Spinal cord (tissue), 10 donors: ENCODE data around the gene HIGD2B. TPM values are rescaled to one million over a fixed set of nuclear protein-coding genes. Genes with fewer than 3 reads are reported as not detected.
A peak's percentile ranks its signal among the peaks of the same experiment; 100 is the strongest.
"Not testable (repeated sequence)": the region's sequence is repeated elsewhere in the genome, so short reads cannot be mapped to it uniquely, and the experiment has no call there.

Experiments used
- DNase-seq, 6 donors: peaks; one replicate each; pipeline versions ENCODE4 v3.0.0 to v3.0.0-alpha.2; 2013 to 2015; ENCODE audit warnings: low spot score in 6 of 6, low read depth in 4 of 6
- H3K27ac ChIP-seq: one replicate; pipeline ENCODE4 v1.5.1; 2013; ENCODE audit warnings: low read depth, low read length, control low read depth
- H3K27me3 ChIP-seq: one replicate; pipeline ENCODE4 v1.6.1; 2013; ENCODE audit warnings: low read length; ENCODE audit not compliant: control insufficient read depth, insufficient read depth
- H3K36me3 ChIP-seq: one replicate; pipeline ENCODE4 v1.6.1; 2013; ENCODE audit warnings: low read length; ENCODE audit not compliant: control insufficient read depth, insufficient read depth
- H3K4me1 ChIP-seq: one replicate; pipeline ENCODE4 v1.6.1; 2013; ENCODE audit warnings: low read length; ENCODE audit not compliant: control insufficient read depth, insufficient read depth
- H3K4me3 ChIP-seq: one replicate; pipeline ENCODE4 v1.5.1; 2013; ENCODE audit warnings: low read depth, low read length, control low read depth
- H3K9me3 ChIP-seq: one replicate; pipeline ENCODE4 v1.6.1; 2013; ENCODE audit warnings: low read length; ENCODE audit not compliant: control insufficient read depth, insufficient read depth
- WGBS: methylation state at CpG from one replicate; pipeline ENCODE4 v1.1.5; 2013; ENCODE audit warnings: missing lambda C conversion rate; ENCODE audit not compliant: insufficient coverage; 5-methylcytosine and 5-hydroxymethylcytosine counted together
- long read RNA-seq, 4 donors: transcript quantifications; one replicate each; lab custom pipeline, GENCODE V29; 2026
- polyA plus RNA-seq, 2 donors: library from polyadenylated mRNA; unstranded; fragments of 120-200 nt; gene quantifications; one replicate each; pipeline ENCODE4 v1.2.1, GENCODE V29; 2013; ENCODE audit not compliant: insufficient read length in 2 of 2
- total RNA-seq, 2 donors: library from RNA; depleted of rRNA in 1 of 2; stranded (reverse); fragments of 120-200 nt in 1 of 2; fragments of >200 nt in 1 of 2; gene quantifications; one replicate each; pipeline versions ENCODE4 v1.2.3 to v1.2.4, GENCODE V29; 2013 to 2014
- donor health status: healthy.

The HIGD2B gene, protein sequence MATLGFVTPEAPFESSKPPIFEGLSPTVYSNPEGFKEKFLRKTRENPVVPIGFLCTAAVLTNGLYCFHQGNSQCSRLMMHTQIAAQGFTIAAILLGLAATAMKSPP
- not detected for total RNA-seq
- polyA plus RNA-seq: not detected
- long read RNA-seq, donor 1: 0 reads
- long read RNA-seq, donor 2: 0 reads
- long read RNA-seq, donor 3: 0 reads
- long read RNA-seq, donor 4: 0 reads

DNA sequence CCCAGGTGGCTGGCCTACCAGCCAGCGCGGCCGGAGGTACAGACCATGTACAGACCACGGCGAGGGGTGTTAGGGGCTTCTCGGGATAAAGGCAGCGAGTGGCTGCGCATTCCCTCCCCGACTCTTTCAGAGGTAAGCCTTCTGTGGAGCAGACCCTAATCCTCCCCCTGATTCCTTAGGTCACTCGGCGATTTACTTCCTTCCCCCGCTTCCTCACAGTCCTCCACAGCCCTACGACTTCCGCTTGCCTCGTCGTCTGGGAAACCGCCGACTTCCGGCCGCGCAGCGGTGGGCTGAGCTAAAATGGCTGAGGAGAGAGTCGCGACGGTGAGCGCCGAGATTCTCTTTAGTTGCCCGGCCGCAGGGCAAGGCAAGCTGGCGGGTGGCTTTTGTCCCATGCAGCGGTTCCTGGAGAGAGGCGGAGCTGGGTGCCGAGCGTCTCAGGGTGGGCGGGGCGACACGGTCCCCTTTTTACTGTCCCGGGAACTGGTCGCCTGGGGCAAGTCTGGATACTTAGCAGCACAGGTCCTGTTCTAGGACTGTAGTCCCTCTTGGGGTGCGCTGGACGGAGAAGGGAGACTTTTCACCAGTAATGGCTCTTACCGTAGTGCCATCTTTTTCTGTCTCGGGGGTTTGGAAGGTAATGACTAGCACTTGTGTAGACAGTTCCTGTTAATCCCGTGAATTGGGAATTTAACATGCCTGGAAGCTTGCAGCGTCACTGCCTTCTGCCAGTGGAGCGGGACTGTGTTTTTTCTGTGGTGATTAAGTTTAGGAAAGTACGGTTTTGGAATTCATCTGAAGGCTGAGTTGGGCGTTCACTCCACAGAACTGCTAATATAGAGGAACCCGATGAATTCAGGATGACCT is at the start of gene HIGD2B, which contains the start of gene BBS4:
TSS of gene HIGD2B (minus strand) at position 258 of the 870 bp plus-strand sequence. CDS start 9,808 bp downstream, outside the sequence.
TSS of gene BBS4 (plus strand) at position 283 of the 870 bp plus-strand sequence. CDS start at position 304, 21 bp downstream.
- Histone ChIP-seq H3K9me3 (no peaks in the 10 kb centered on the region), H3K4me3 (peak within 1 kb of the TSS; percentile 65), H3K27ac (peak within 1 kb of the TSS; percentile 87), H3K36me3 (no peaks in the 10 kb centered on the region), H3K4me1 (peaks cover 9% of the 10 kb centered on the region), H3K27me3 (no peaks in the 10 kb centered on the region)
- 0% methylated on average over 45 of the region's 49 CpGs for WGBS
- DNase-seq: peak; percentile 79 to 97 (median 86)

DNA sequence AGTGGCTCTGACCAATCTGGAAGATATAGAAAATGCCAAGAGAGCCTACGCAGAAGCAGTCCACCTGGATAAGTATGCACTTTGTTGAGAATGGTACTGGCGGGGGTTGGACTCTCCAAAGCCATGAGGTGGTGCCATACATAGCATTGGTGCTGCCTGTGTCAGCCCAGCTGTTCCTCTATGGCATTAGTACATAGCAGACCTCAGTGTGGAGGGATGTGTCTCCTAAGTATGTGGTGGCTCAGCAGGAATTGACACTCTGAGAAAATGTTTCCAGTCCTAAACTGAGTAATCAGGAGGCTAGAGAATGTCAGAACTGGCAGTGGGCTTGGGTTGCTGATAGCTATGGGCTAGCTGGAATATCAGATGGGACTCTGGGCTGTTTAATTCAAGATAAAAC is 49.1 kb upstream of the HIGD2B start:
- Histone ChIP-seq H3K9me3 (no peaks in the 10 kb centered on the region), H3K36me3 (peaks cover 23% of the 10 kb centered on the region), H3K27me3 (no peaks in the 10 kb centered on the region), H3K4me3 (no peak overlapping the region), H3K27ac (no peak overlapping the region), H3K4me1 (no peaks in the 10 kb centered on the region)
- DNase-seq: no peak
- WGBS: 96% methylated on average over 2 of the region's 2 CpGs

- peaks cover 23% of the 10 kb centered on the region for H3K36me3 ChIP-seq
- H3K4me3 ChIP-seq: no peak overlapping the region
- no peaks in the 10 kb centered on the region for H3K9me3 ChIP-seq
- H3K27me3 ChIP-seq: no peaks in the 10 kb centered on the region
- H3K4me1 ChIP-seq: no peaks in the 10 kb centered on the region
- DNase-seq: no peak
- 95% methylated on average over 2 of the region's 2 CpGs for WGBS
- H3K27ac ChIP-seq: no peak overlapping the region
Measured at GRCh38 chr15:72733941-72734738, 48.2 kb upstream of the HIGD2B start.

- no peak overlapping the region for H3K4me3 ChIP-seq
- peaks cover 19% of the 10 kb centered on the region for H3K36me3 ChIP-seq
- no peak for DNase-seq
- H3K4me1 ChIP-seq: no peaks in the 10 kb centered on the region
- no peak overlapping the region for H3K27ac ChIP-seq
- 100% methylated on average over 3 of the region's 4 CpGs for WGBS
- H3K27me3 ChIP-seq: no peaks in the 10 kb centered on the region
- H3K9me3 ChIP-seq: no peaks in the 10 kb centered on the region
Measured at GRCh38 chr15:72732516-72732915, 46.5 kb upstream of the HIGD2B start.

GRCh38 chr15:72732086-72732485 is 46.1 kb upstream of the HIGD2B start:
- Histone ChIP-seq H3K36me3 (peaks cover 19% of the 10 kb centered on the region), H3K4me3 (no peak overlapping the region), H3K9me3 (no peaks in the 10 kb centered on the region), H3K4me1 (no peaks in the 10 kb centered on the region), H3K27ac (no peak overlapping the region), H3K27me3 (no peaks in the 10 kb centered on the region)
- no peak for DNase-seq

DNA sequence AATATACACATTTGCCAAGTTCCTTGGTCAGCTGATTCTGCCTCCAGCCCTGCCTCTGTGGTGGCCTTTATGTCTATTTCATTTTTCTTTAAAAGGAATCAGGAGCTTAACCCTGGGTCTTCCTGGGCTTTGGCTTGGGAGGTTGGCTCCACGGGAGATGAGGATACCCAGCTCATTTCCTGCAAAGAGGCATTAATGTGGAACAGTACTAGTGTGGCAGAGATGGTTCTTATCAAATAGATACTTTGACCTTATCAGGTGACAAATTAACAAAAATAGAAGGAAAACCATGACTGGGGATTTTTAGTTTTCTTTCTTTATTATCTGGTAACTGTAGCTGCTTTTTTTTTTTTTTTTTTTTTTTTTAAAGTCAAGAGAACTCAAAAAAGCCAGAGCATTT is 42.8 kb upstream of the HIGD2B start:
- Histone ChIP-seq H3K27me3 (no peaks in the 10 kb centered on the region), H3K9me3 (no peaks in the 10 kb centered on the region), H3K4me1 (no peaks in the 10 kb centered on the region), H3K36me3 (peaks cover 14% of the 10 kb centered on the region), H3K4me3 (no peak overlapping the region), H3K27ac (no peak overlapping the region)
- DNase-seq: no peak
- no CpG with 5 or more reads among the region's 1 CpG for WGBS

DNA sequence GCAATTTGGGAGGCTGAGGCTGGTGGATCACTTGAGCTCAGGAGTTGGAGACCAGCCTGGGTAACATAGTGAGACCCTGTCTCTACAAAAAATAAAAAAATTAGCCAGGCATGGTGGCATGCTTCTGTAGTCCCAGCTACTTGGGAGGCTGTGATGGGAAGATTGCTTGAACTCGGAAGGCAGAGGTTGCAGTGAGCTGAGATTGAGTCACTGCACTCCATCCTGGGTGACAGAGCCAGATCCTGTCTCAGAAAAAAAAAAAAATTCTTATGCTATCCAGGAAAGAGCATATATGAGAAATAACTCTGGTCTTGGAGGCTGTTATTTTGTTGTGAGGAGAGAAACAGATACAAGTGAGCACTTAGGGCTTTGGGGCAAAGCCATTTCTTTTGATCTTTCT is 42.3 kb upstream of the HIGD2B start:
- H3K36me3 ChIP-seq: peaks cover 14% of the 10 kb centered on the region
- H3K27ac ChIP-seq, H3K4me3 ChIP-seq, H3K4me1 ChIP-seq, DNase-seq, H3K9me3 ChIP-seq, H3K27me3 ChIP-seq: not testable (repeated sequence)
- whole genome bisulfite sequencing: no CpG with 5 or more reads among the region's 1 CpG

GRCh38 chr15:72727154-72727553 is 41.2 kb upstream of the HIGD2B start:
- DNase-seq: no peak
- H3K4me1 ChIP-seq: no peaks in the 10 kb centered on the region
- H3K27ac ChIP-seq: no peak overlapping the region
- no peaks in the 10 kb centered on the region for H3K27me3 ChIP-seq
- no peak overlapping the region for H3K4me3 ChIP-seq
- H3K9me3 ChIP-seq: no peaks in the 10 kb centered on the region
- H3K36me3 ChIP-seq: peaks cover 8% of the 10 kb centered on the region

DNA sequence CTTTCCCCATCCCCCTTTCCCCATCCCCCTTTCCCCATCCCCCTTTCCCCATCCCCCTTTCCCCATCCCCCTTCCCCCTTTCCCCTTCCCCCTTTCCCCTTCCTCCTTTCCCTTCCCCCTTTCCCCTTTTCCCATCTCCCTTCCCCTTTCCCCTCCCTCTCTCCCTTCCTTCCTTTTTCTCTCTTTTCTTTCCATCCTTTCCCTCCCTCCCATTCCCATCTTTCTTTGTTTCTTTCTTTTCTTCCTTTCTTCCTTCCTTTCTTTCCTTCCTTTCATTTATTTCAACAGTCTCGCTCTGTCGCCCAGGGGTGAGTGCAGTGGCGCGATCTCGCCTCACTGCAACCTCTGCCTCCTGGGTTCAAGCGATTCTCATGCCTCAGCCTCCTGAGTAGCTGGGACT is 39.9 kb upstream of the HIGD2B start:
- not testable (repeated sequence) for H3K27ac ChIP-seq, H3K4me1 ChIP-seq, H3K27me3 ChIP-seq, H3K4me3 ChIP-seq, H3K9me3 ChIP-seq, DNase-seq, H3K36me3 ChIP-seq
- WGBS: 96% methylated on average over 6 of the region's 6 CpGs
